Retinal pigment epithelial cell (primary cell): ENCODE results near the gene PCSK6.
"Not testable (repeated sequence)": the region's sequence is repeated elsewhere in the genome, so short reads cannot be mapped to it uniquely, and the experiment has no call there.

Experiments used
- DNase-seq: peaks from one replicate; pipeline ENCODE4 v3.0.0-alpha.2; 2010; ENCODE audit warnings: low read depth
- H3K4me3 ChIP-seq: 2 replicates; pipeline ENCODE4 v1.5.1; 2011; ENCODE audit warnings: mild to moderate bottlenecking, low read length, control low read depth, moderate library complexity
- CTCF ChIP-seq: conservative IDR thresholded peaks from 2 replicates; pipeline ENCODE4 v1.5.1; 2011; ENCODE audit warnings: low read depth, low read length, control low read depth, inconsistent platforms

PCSK6 gene

GRCh38 chr15:101295607-101296161, 193.8 kb downstream of the PCSK6 start:
- no peak for DNase-seq
- TF ChIP-seq CTCF = no peak
- H3K4me3 ChIP-seq = peak overlapping the region; percentile 76

GRCh38 chr15:101294731-101295606, 194.5 kb downstream of the PCSK6 start, which contains the start of gene SNRPA1:
TSS of gene SNRPA1 (minus strand) at chr15:101295248. CDS start at chr15:101295178, 70 bp downstream.
- no peak for TF ChIP-seq CTCF
- peak within 1 kb of the TSS; percentile 76 for H3K4me3 ChIP-seq
- DNase-seq = peak; percentile 75

GRCh38 chr15:101293122-101293521, 196.4 kb downstream of the PCSK6 start:
- no peak for TF ChIP-seq CTCF
- H3K4me3 ChIP-seq = peak overlapping the region; percentile 76
- DNase-seq = no peak

- no peak overlapping the region for H3K4me3 ChIP-seq
- no peak for DNase-seq
Measured at GRCh38 chr15:101288905-101289513, 200.5 kb downstream of the PCSK6 start.

GRCh38 chr15:101287342-101287741, 202.2 kb downstream of the PCSK6 start:
- H3K4me3 ChIP-seq, DNase-seq: not testable (repeated sequence)

More at GRCh38 chr15:101288905-101289513, 200.5 kb downstream of the PCSK6 start:
- peak; percentile 75 for TF ChIP-seq CTCF

GRCh38 chr15:101286471-101287114, 202.9 kb downstream of the PCSK6 start:
- no peak overlapping the region for H3K4me3 ChIP-seq
- TF ChIP-seq CTCF = no peak
- DNase-seq = no peak

GRCh38 chr15:101283931-101284330, 205.6 kb downstream of the PCSK6 start:
- TF ChIP-seq CTCF = no peak
- H3K4me3 ChIP-seq = no peak overlapping the region
- DNase-seq = no peak
